ENCODE data around the gene CCDC82.
A peak's percentile ranks its signal among the peaks of the same experiment; 100 is the strongest.

CCDC82 gene

GRCh38 chr11:96388891-96389719, 607 bp downstream of the CCDC82 start:
- Histone ChIP-seq H3K4me1 (ENCODE audit: insufficient read depth, poor library complexity, severe bottlenecking) (peaks cover 13% of the 10 kb centered on the region), H3K27ac (ENCODE audit: poor library complexity, severe bottlenecking) (peak overlapping the region; percentile 44), H3K4me3 (ENCODE audit: severe bottlenecking) (peak overlapping the region; percentile 93), H3K36me3 (ENCODE audit: low read depth) (peaks cover 9% of the 10 kb centered on the region), H3K27me3 (ENCODE audit: insufficient read depth, poor library complexity, severe bottlenecking) (no peaks in the 10 kb centered on the region), H3K9me3 (ENCODE audit: severe bottlenecking) (no peaks in the 10 kb centered on the region)
- no peak for DNase-seq (ENCODE audit: low spot score)
- ATAC-seq (ENCODE audit: low read depth) = peak; percentile 58
- no peak for TF ChIP-seq CTCF (IDR thresholded peaks at IDR 0.05; ENCODE audit: poor library complexity, severe bottlenecking)

- Histone ChIP-seq H3K27me3 (ENCODE audit: insufficient read depth, poor library complexity, severe bottlenecking) (no peaks in the 10 kb centered on the region), H3K9me3 (ENCODE audit: severe bottlenecking) (no peaks in the 10 kb centered on the region), H3K36me3 (ENCODE audit: low read depth) (peaks cover 41% of the 10 kb centered on the region), H3K4me1 (ENCODE audit: insufficient read depth, poor library complexity, severe bottlenecking) (peaks cover 10% of the 10 kb centered on the region), H3K4me3 (ENCODE audit: severe bottlenecking) (no peak overlapping the region), H3K27ac (ENCODE audit: poor library complexity, severe bottlenecking) (no peak overlapping the region)
- ATAC-seq (ENCODE audit: low read depth) (no peak), DNase-seq (ENCODE audit: low spot score) (no peak)
- TF ChIP-seq CTCF (IDR thresholded peaks at IDR 0.05; ENCODE audit: poor library complexity, severe bottlenecking) = no peak
Measured at GRCh38 chr11:96385187-96385586, 4.5 kb downstream of the CCDC82 start.

GRCh38 chr11:96384156-96384555, 5.6 kb downstream of the CCDC82 start:
- no peaks in the 10 kb centered on the region for H3K27me3 ChIP-seq (ENCODE audit: insufficient read depth, poor library complexity, severe bottlenecking)
- H3K4me1 ChIP-seq (ENCODE audit: insufficient read depth, poor library complexity, severe bottlenecking) = peaks cover 10% of the 10 kb centered on the region
- no peak for TF ChIP-seq CTCF (IDR thresholded peaks at IDR 0.05; ENCODE audit: poor library complexity, severe bottlenecking)
- peaks cover 41% of the 10 kb centered on the region for H3K36me3 ChIP-seq (ENCODE audit: low read depth)
- H3K4me3 ChIP-seq (ENCODE audit: severe bottlenecking) = no peak overlapping the region
- DNase-seq (ENCODE audit: low spot score) (no peak), ATAC-seq (ENCODE audit: low read depth) (no peak)
- no peaks in the 10 kb centered on the region for H3K9me3 ChIP-seq (ENCODE audit: severe bottlenecking)
- H3K27ac ChIP-seq (ENCODE audit: poor library complexity, severe bottlenecking) = no peak overlapping the region

GRCh38 chr11:96376796-96377195, 12.9 kb downstream of the CCDC82 start:
- no peak overlapping the region for H3K27ac ChIP-seq (ENCODE audit: poor library complexity, severe bottlenecking)
- H3K4me1 ChIP-seq (ENCODE audit: insufficient read depth, poor library complexity, severe bottlenecking) = no peaks in the 10 kb centered on the region
- ATAC-seq (ENCODE audit: low read depth) (no peak), DNase-seq (ENCODE audit: low spot score) (no peak)
- no peaks in the 10 kb centered on the region for H3K9me3 ChIP-seq (ENCODE audit: severe bottlenecking)
- H3K36me3 ChIP-seq (ENCODE audit: low read depth) = peaks cover 20% of the 10 kb centered on the region
- H3K4me3 ChIP-seq (ENCODE audit: severe bottlenecking) = no peak overlapping the region
- TF ChIP-seq CTCF (IDR thresholded peaks at IDR 0.05; ENCODE audit: poor library complexity, severe bottlenecking) = no peak
- H3K27me3 ChIP-seq (ENCODE audit: insufficient read depth, poor library complexity, severe bottlenecking) = no peaks in the 10 kb centered on the region

- no peak overlapping the region for H3K27ac ChIP-seq (ENCODE audit: poor library complexity, severe bottlenecking)
- no peak for TF ChIP-seq CTCF (IDR thresholded peaks at IDR 0.05; ENCODE audit: poor library complexity, severe bottlenecking)
- no peak overlapping the region for H3K4me3 ChIP-seq (ENCODE audit: severe bottlenecking)
- DNase-seq (ENCODE audit: low spot score) = no peak
- ATAC-seq (ENCODE audit: low read depth) = no peak
- peaks cover 24% of the 10 kb centered on the region for H3K36me3 ChIP-seq (ENCODE audit: low read depth)
- no peaks in the 10 kb centered on the region for H3K27me3 ChIP-seq (ENCODE audit: insufficient read depth, poor library complexity, severe bottlenecking)
- H3K4me1 ChIP-seq (ENCODE audit: insufficient read depth, poor library complexity, severe bottlenecking) = no peaks in the 10 kb centered on the region
- H3K9me3 ChIP-seq (ENCODE audit: severe bottlenecking) = no peaks in the 10 kb centered on the region
Measured at GRCh38 chr11:96373826-96374225, 15.9 kb downstream of the CCDC82 start.
